Esophagus muscularis mucosa (tissue), 4 donors: Measurements from ENCODE around the gene PTPRN2. TPM values are rescaled to one million over a fixed set of nuclear protein-coding genes. Genes with fewer than 3 reads are reported as not detected.
"Not testable (repeated sequence)": the region's sequence is repeated elsewhere in the genome, so short reads cannot be mapped to it uniquely, and the experiment has no call there.

Experiments
- DNase-seq: peaks from one replicate; pipeline ENCODE4 v3.0.0-alpha.2; 2017; ENCODE audit errors: extremely low spot score
- H3K27ac ChIP-seq, 4 donors: fragments of 200-600 bp; sonication (generic); replicated peaks in 1 of 4; 1 replicate in 3 of 4; 2 replicates in 1 of 4; pipeline ENCODE4 v1.5.1; 2016 to 2019; ENCODE audit warnings: mild to moderate bottlenecking in 1 of 4
- H3K27me3 ChIP-seq, 4 donors: fragments of 200-600 bp; sonication (generic); one replicate each; pipeline versions ENCODE4 v1.5.1 to v1.6.0; 2016 to 2019
- H3K36me3 ChIP-seq, 4 donors: fragments of 200-600 bp; sonication (generic); one replicate each; pipeline ENCODE4 v1.5.1; 2016 to 2019
- H3K4me1 ChIP-seq, 4 donors: fragments of 200-600 bp; sonication (generic); one replicate each; pipeline ENCODE4 v1.5.1; 2016 to 2019
- H3K4me3 ChIP-seq, 4 donors: fragments of 200-600 bp; sonication (generic); 1 replicate in 2 of 4; 2 replicates in 2 of 4; pipeline ENCODE4 v1.5.1; 2016 to 2019; ENCODE audit warnings: mild to moderate bottlenecking in 4 of 4, moderate library complexity in 1 of 4
- H3K9me3 ChIP-seq, 4 donors: fragments of 200-600 bp; sonication (generic); 1 replicate in 3 of 4; 2 replicates in 1 of 4; pipeline ENCODE4 v1.5.1; 2016 to 2019
- EP300 ChIP-seq: sonication (generic); formaldehyde crosslinking; IDR thresholded peaks from one replicate; pipeline ENCODE4 v1.6.1; 2017; ENCODE audit warnings: antibody characterized with exemption
- POLR2A ChIP-seq: fragments of 450-650 bp; IDR thresholded peaks from one replicate; pipeline ENCODE4 v1.6.1; 2017; ENCODE audit warnings: antibody characterized with exemption, moderate library complexity, mild to moderate bottlenecking, low read depth
- POLR2AphosphoS5 ChIP-seq, 2 donors: sonication (generic); formaldehyde crosslinking; IDR thresholded peaks; one replicate each; pipeline ENCODE4 v1.6.1; 2017; ENCODE audit warnings: antibody characterized with exemption in 2 of 2
- WGBS: methylation state at CpG from one replicate; pipeline ENCODE4 v1.1.5; 2018; 5-methylcytosine and 5-hydroxymethylcytosine counted together
- intact Hi-C: fragments of 100-400 bp; cut with DNase I; formaldehyde crosslinking; loops from one replicate; pipeline ENCODE4 v1.15.1; 2023
- total RNA-seq, 4 donors: library from RNA; depleted of rRNA; stranded (reverse); fragments of >200 nt; gene quantifications; one replicate each; pipeline versions ENCODE4 v1.1.0 to v1.2.1, GENCODE V29; 2016
- TF ChIP-seq, protein P1 (sequence below), 3 experiments: fragments of 200-600 bp in 2 of 3; fragments of 450-650 bp in 1 of 3; sonication (generic) in 2 of 3; IDR thresholded peaks; one replicate each; pipeline ENCODE4 v1.5.1; 2017 to 2019; ENCODE audit warnings: antibody characterized with exemption in 3 of 3, mild to moderate bottlenecking in 2 of 3, moderate library complexity in 1 of 3

The PTPRN2 gene
- total RNA-seq, 4 donors from 2014 or later, result 2.1 to 3.1 (median 3.1) TPM

DNA sequence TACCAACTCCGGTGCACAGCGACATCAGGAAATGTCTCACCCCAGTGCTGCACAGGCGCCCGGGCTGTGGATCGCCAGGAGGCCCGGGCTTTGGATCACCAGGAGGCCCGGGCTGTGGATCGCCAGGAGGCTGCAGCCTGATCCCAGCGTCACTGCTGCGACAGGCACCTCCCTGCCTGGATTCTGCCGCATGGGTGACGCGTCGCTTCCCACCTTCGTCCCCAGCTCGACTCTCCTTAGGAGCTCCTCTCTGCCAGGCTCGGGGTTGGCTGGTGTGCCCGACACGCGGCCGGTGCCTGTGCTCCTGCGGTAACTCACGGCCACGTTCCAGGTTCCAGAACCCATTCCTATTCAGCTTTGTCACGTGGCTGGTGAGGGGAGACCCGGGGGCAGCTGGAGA is 993.3 kb downstream of the PTPRN2 start:
- H3K36me3 ChIP-seq, result no peaks in the 10 kb centered on the region
- H3K4me1 ChIP-seq, result no peaks in the 10 kb centered on the region
- no peak for TF ChIP-seq POLR2AphosphoS5 (IDR thresholded peaks at IDR 0.05)
- no peak for TF ChIP-seq EP300
- TF ChIP-seq, protein P1, sequence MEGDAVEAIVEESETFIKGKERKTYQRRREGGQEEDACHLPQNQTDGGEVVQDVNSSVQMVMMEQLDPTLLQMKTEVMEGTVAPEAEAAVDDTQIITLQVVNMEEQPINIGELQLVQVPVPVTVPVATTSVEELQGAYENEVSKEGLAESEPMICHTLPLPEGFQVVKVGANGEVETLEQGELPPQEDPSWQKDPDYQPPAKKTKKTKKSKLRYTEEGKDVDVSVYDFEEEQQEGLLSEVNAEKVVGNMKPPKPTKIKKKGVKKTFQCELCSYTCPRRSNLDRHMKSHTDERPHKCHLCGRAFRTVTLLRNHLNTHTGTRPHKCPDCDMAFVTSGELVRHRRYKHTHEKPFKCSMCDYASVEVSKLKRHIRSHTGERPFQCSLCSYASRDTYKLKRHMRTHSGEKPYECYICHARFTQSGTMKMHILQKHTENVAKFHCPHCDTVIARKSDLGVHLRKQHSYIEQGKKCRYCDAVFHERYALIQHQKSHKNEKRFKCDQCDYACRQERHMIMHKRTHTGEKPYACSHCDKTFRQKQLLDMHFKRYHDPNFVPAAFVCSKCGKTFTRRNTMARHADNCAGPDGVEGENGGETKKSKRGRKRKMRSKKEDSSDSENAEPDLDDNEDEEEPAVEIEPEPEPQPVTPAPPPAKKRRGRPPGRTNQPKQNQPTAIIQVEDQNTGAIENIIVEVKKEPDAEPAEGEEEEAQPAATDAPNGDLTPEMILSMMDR (IDR thresholded peaks at IDR 0.05), result no peak
- no peak for TF ChIP-seq POLR2A
- peaks cover 0 to 19% (median 0%) of the 10 kb centered on the region in 4 donors for H3K27me3 ChIP-seq
- intact Hi-C loops, result no loop called here
- H3K27ac ChIP-seq, result no peak overlapping the region
- DNase-seq, result no peak
- H3K9me3 ChIP-seq, result no peaks in the 10 kb centered on the region
- H3K4me3 ChIP-seq, result no peak overlapping the region
- WGBS, result 80% methylated on average over 25 of the region's 26 CpGs

- no peaks in the 10 kb centered on the region for H3K9me3 ChIP-seq
- no peak overlapping the region for H3K4me3 ChIP-seq
- no peaks in the 10 kb centered on the region for H3K4me1 ChIP-seq
- intact Hi-C loops, result no loop called here
- H3K27ac ChIP-seq, result no peak overlapping the region
- peaks cover 0 to 27% (median 0%) of the 10 kb centered on the region in 4 donors for H3K27me3 ChIP-seq
- TF ChIP-seq POLR2AphosphoS5 (IDR thresholded peaks at IDR 0.05) (no peak), EP300 (no peak), POLR2A (no peak)
- TF ChIP-seq, protein P1 (IDR thresholded peaks at IDR 0.05), result no peak
- H3K36me3 ChIP-seq, result no peaks in the 10 kb centered on the region
- no peak for DNase-seq
- 99% methylated on average over 13 of the region's 14 CpGs for WGBS
These were observed 994.1 kb downstream of the PTPRN2 start for GRCh38 chr7:157593541-157593940.

- H3K27ac ChIP-seq, H3K9me3 ChIP-seq, DNase-seq, H3K36me3 ChIP-seq, intact Hi-C loops, H3K4me1 ChIP-seq, H3K4me3 ChIP-seq: not testable (repeated sequence)
- H3K27me3 ChIP-seq, result peaks cover 0 to 34% (median 0%) of the 10 kb centered on the region in 4 donors
- WGBS, result 92% methylated on average over 31 of the region's 31 CpGs
These were observed 994.8 kb downstream of the PTPRN2 start for GRCh38 chr7:157592636-157593320.

DNA sequence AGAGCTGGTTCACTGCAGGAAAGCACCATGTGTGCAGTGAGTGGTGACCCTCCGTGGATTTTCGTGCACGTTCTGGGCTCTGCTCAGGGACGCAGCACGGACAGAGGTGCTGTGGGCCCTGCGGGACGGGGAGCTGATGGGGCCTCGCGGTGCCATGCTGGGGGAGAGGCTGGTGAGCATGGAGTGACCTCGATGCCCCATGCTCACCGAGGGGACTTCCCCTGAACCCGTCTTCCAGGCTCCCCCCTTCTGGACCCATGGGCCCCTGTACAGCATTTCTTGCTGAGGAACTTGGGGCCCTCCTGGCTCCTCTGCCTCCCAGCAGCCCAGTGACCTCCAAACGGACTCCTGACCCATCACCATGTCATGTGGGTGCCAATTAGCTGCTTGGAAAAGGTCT is 997.1 kb downstream of the PTPRN2 start:
- Histone ChIP-seq H3K27me3 (peaks cover 0 to 52% (median 0%) of the 10 kb centered on the region in 4 donors), H3K36me3 (no peaks in the 10 kb centered on the region), H3K4me1 (no peaks in the 10 kb centered on the region), H3K27ac (no peak overlapping the region), H3K9me3 (peaks cover 0 to 2% (median 0%) of the 10 kb centered on the region in 4 donors), H3K4me3 (no peak overlapping the region)
- intact Hi-C loops, result no loop called here
- 90% methylated on average over 11 of the region's 13 CpGs for WGBS
- DNase-seq, result no peak
- TF ChIP-seq POLR2A (no peak), POLR2AphosphoS5 (IDR thresholded peaks at IDR 0.05) (no peak), EP300 (no peak)
- TF ChIP-seq, protein P1 (IDR thresholded peaks at IDR 0.05), result no peak

DNA sequence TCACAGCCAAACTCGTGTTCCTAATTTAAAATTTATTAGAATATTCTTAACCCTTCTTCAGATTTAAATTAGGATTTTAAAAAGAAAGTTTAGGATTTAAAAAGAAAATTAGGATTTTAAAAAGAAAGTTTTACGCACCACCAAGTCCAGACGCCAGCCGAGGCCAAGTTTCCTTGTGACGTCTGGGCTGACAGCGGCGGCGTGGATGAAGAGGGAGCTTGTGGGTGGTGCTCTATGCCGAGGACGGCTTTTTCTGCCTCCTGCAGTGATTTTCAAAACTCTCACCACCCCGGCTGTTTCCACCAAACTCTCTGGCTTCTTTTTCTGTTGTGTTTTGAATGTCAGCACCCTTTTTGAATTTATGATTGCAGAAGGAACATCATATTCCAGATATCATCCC is 997.9 kb downstream of the PTPRN2 start:
- Histone ChIP-seq H3K36me3 (no peaks in the 10 kb centered on the region), H3K27me3 (peaks cover 0 to 61% (median 0%) of the 10 kb centered on the region in 4 donors), H3K4me3 (no peak overlapping the region), H3K4me1 (no peaks in the 10 kb centered on the region), H3K27ac (no peak overlapping the region), H3K9me3 (peaks cover 0 to 4% (median 0%) of the 10 kb centered on the region in 4 donors)
- WGBS, result 75% methylated on average over 11 of the region's 11 CpGs
- DNase-seq, result no peak
- intact Hi-C loops, result no loop called here
- TF ChIP-seq POLR2AphosphoS5 (IDR thresholded peaks at IDR 0.05) (no peak), POLR2A (no peak), EP300 (no peak)
- TF ChIP-seq, protein P1 (IDR thresholded peaks at IDR 0.05), result no peak
